HUES6 (cell line): ENCODE results near the gene MRGPRX3.
"Not testable (repeated sequence)": the region's sequence is repeated elsewhere in the genome, so short reads cannot be mapped to it uniquely, and the experiment has no call there.

Experiments used
- H3K27ac ChIP-seq: 2 replicates; pipeline ENCODE4 v1.7.0; 2013; ENCODE audit warnings: low read depth, mild to moderate bottlenecking, low read length, inconsistent platforms
- H3K27me3 ChIP-seq: 2 replicates; pipeline ENCODE4 v1.6.1; 2013; ENCODE audit warnings: low read length; ENCODE audit not compliant: control insufficient read depth, insufficient read depth
- H3K36me3 ChIP-seq: 2 replicates; pipeline ENCODE4 v1.6.1; 2013; ENCODE audit warnings: low read length; ENCODE audit not compliant: control insufficient read depth, insufficient read depth
- H3K4me1 ChIP-seq: 2 replicates; pipeline ENCODE4 v1.6.1; 2013; ENCODE audit warnings: low read length; ENCODE audit not compliant: control insufficient read depth, insufficient read depth
- H3K4me3 ChIP-seq: 2 replicates; pipeline ENCODE4 v1.5.1; 2013; ENCODE audit warnings: low read depth, low read length
- H3K9ac ChIP-seq: one replicate; pipeline ENCODE4 v1.6.1; 2013; ENCODE audit warnings: mild to moderate bottlenecking, low read length
- H3K9me3 ChIP-seq: 2 replicates; pipeline ENCODE4 v1.6.1; 2013; ENCODE audit warnings: low read depth, low read length; ENCODE audit not compliant: control insufficient read depth, insufficient read depth

The MRGPRX3 gene

GRCh38 chr11:18111005-18111404, 21.4 kb upstream of the MRGPRX3 start:
- Histone ChIP-seq H3K27me3 (peaks cover 28% of the 10 kb centered on the region), H3K27ac (no peak overlapping the region), H3K4me3 (no peak overlapping the region), H3K9ac (no peak overlapping the region), H3K36me3 (no peaks in the 10 kb centered on the region), H3K4me1 (no peaks in the 10 kb centered on the region), H3K9me3 (no peaks in the 10 kb centered on the region)

GRCh38 chr11:18115360-18116127, 16.8 kb upstream of the MRGPRX3 start:
- H3K4me3 ChIP-seq = no peak overlapping the region
- no peak overlapping the region for H3K27ac ChIP-seq
- H3K36me3 ChIP-seq = no peaks in the 10 kb centered on the region
- no peaks in the 10 kb centered on the region for H3K4me1 ChIP-seq
- H3K27me3 ChIP-seq = peaks cover 34% of the 10 kb centered on the region
- no peak overlapping the region for H3K9ac ChIP-seq
- H3K9me3 ChIP-seq = no peaks in the 10 kb centered on the region

- H3K27me3 ChIP-seq, H3K27ac ChIP-seq, H3K4me1 ChIP-seq, H3K9me3 ChIP-seq, H3K9ac ChIP-seq, H3K4me3 ChIP-seq, H3K36me3 ChIP-seq: not testable (repeated sequence)
Observed at GRCh38 chr11:18121331-18121828, 11.0 kb upstream of the MRGPRX3 start.

- H3K4me1 ChIP-seq, H3K9me3 ChIP-seq, H3K9ac ChIP-seq, H3K4me3 ChIP-seq, H3K27ac ChIP-seq, H3K36me3 ChIP-seq, H3K27me3 ChIP-seq: not testable (repeated sequence)
Observed at GRCh38 chr11:18131115-18131514, 1.3 kb upstream of the MRGPRX3 start.

GRCh38 chr11:18135308-18135707, 2.9 kb downstream of the MRGPRX3 start:
- H3K27ac ChIP-seq = no peak overlapping the region
- peaks cover 12% of the 10 kb centered on the region for H3K27me3 ChIP-seq

GRCh38 chr11:18137186-18137800, 4.9 kb downstream of the MRGPRX3 start:
- Histone ChIP-seq H3K9ac (no peak overlapping the region), H3K36me3 (no peaks in the 10 kb centered on the region), H3K9me3 (no peaks in the 10 kb centered on the region), H3K27me3 (peaks cover 16% of the 10 kb centered on the region), H3K4me1 (no peaks in the 10 kb centered on the region), H3K4me3 (no peak overlapping the region), H3K27ac (no peak overlapping the region)

More at GRCh38 chr11:18135308-18135707, 2.9 kb downstream of the MRGPRX3 start:
- no peaks in the 10 kb centered on the region for H3K9me3 ChIP-seq
- H3K9ac ChIP-seq = no peak overlapping the region
- no peaks in the 10 kb centered on the region for H3K36me3 ChIP-seq
- no peak overlapping the region for H3K4me3 ChIP-seq
- H3K4me1 ChIP-seq = no peaks in the 10 kb centered on the region

GRCh38 chr11:18140145-18140544, 7.8 kb downstream of the MRGPRX3 start:
- no peaks in the 10 kb centered on the region for H3K36me3 ChIP-seq
- H3K4me1 ChIP-seq = no peaks in the 10 kb centered on the region
- H3K4me3 ChIP-seq = no peak overlapping the region
- H3K27ac ChIP-seq = no peak overlapping the region
- no peaks in the 10 kb centered on the region for H3K9me3 ChIP-seq
- H3K9ac ChIP-seq = no peak overlapping the region
- H3K27me3 ChIP-seq = peaks cover 14% of the 10 kb centered on the region

- Histone ChIP-seq H3K9me3 (no peaks in the 10 kb centered on the region), H3K9ac (no peak overlapping the region), H3K27me3 (peaks cover 14% of the 10 kb centered on the region), H3K36me3 (no peaks in the 10 kb centered on the region), H3K27ac (no peak overlapping the region), H3K4me1 (no peaks in the 10 kb centered on the region), H3K4me3 (no peak overlapping the region)
Observed at GRCh38 chr11:18144243-18144642, 11.9 kb downstream of the MRGPRX3 start.

GRCh38 chr11:18145025-18145424, 12.7 kb downstream of the MRGPRX3 start:
- Histone ChIP-seq H3K4me3 (no peak overlapping the region), H3K9me3 (no peaks in the 10 kb centered on the region), H3K27ac (no peak overlapping the region), H3K36me3 (no peaks in the 10 kb centered on the region), H3K4me1 (no peaks in the 10 kb centered on the region), H3K9ac (no peak overlapping the region), H3K27me3 (peaks cover 10% of the 10 kb centered on the region)

- H3K27me3 ChIP-seq = peaks cover 13% of the 10 kb centered on the region
Observed at GRCh38 chr11:18145837-18146236, 13.5 kb downstream of the MRGPRX3 start.

GRCh38 chr11:18151581-18151980, 19.2 kb downstream of the MRGPRX3 start:
- H3K27me3 ChIP-seq = peaks cover 9% of the 10 kb centered on the region
- H3K36me3 ChIP-seq = no peaks in the 10 kb centered on the region
- H3K27ac ChIP-seq = no peak overlapping the region
- H3K9me3 ChIP-seq = no peaks in the 10 kb centered on the region
- no peaks in the 10 kb centered on the region for H3K4me1 ChIP-seq
- H3K4me3 ChIP-seq = no peak overlapping the region
- H3K9ac ChIP-seq = no peak overlapping the region

More at GRCh38 chr11:18145837-18146236, 13.5 kb downstream of the MRGPRX3 start:
- H3K9ac ChIP-seq = no peak overlapping the region
- no peaks in the 10 kb centered on the region for H3K36me3 ChIP-seq
- H3K9me3 ChIP-seq = no peaks in the 10 kb centered on the region
- H3K4me3 ChIP-seq = no peak overlapping the region
- H3K4me1 ChIP-seq = no peaks in the 10 kb centered on the region
- no peak overlapping the region for H3K27ac ChIP-seq
